ENCODE measurements around the gene CACNA1C. TPM values are rescaled to one million over a fixed set of nuclear protein-coding genes. Genes with fewer than 3 reads are reported as not detected.

CACNA1C gene
- total RNA-seq, 6 donors from 2014 or later, result 5.2 to 45.1 (median 8.8) TPM

DNA sequence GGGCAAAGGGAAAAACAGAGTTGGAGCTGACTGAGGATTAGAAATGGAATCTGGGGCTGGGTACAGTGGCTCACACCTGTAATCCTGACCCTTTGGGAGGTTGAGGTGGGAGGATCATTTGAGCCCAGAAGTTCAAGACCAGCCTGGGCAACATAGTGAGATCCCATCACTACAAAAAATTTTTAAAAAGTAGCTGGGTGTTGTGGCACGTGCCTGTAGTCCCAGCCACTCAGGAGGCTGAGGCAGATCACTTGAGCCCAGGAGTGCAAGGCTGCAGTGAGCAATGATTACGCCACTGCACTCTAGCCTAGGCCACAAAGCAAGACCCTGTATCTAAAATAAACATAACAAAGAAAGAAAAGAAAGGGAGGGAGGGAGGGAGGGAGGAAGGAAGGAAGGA lies 33.7 kb upstream of the CACNA1C start:
- Histone ChIP-seq H3K4me3 (no peak overlapping the region), H3K27me3 (no peaks in the 10 kb centered on the region), H3K36me3 (no peaks in the 10 kb centered on the region), H3K9me3 (no peaks in the 10 kb centered on the region), H3K27ac (no peak overlapping the region), H3K4me1 (peaks cover 0 to 7% (median 5%) of the 10 kb centered on the region in 4 donors)
- ATAC-seq (ENCODE audit: low FRiP score in 2 of 2), result no peak
- 66 to 90% methylated on average over 2 of the region's 2 CpGs for WGBS, 2 donors
- DNase-seq, result no peak
- TF ChIP-seq EP300 (IDR thresholded peaks at IDR 0.05) (no peak), POLR2AphosphoS5 (IDR thresholded peaks at IDR 0.05) (no peak), POLR2A (IDR thresholded peaks at IDR 0.05) (no peak)
- TF ChIP-seq, protein P1, sequence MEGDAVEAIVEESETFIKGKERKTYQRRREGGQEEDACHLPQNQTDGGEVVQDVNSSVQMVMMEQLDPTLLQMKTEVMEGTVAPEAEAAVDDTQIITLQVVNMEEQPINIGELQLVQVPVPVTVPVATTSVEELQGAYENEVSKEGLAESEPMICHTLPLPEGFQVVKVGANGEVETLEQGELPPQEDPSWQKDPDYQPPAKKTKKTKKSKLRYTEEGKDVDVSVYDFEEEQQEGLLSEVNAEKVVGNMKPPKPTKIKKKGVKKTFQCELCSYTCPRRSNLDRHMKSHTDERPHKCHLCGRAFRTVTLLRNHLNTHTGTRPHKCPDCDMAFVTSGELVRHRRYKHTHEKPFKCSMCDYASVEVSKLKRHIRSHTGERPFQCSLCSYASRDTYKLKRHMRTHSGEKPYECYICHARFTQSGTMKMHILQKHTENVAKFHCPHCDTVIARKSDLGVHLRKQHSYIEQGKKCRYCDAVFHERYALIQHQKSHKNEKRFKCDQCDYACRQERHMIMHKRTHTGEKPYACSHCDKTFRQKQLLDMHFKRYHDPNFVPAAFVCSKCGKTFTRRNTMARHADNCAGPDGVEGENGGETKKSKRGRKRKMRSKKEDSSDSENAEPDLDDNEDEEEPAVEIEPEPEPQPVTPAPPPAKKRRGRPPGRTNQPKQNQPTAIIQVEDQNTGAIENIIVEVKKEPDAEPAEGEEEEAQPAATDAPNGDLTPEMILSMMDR (IDR thresholded peaks at IDR 0.05), result no peak

DNA sequence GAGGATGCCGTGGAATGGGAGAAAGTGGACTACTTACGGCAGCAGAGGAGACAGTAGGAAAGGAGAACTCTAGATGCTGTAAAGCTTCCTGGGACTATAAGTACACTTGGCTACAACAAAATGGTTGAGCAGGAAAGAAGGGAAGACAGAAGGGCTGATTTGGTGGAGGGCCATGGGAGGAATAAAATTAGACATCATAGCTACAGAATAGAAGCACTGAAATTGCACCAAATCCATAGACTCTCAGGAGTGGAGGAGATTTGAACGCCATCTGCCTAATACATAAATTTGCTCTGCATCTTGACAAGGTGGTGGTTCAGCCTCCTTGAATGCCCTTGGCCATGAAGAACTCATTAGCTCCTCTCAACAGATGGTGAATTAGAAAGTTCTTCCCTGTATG lies 32.3 kb upstream of the CACNA1C start:
- Histone ChIP-seq H3K9me3 (no peaks in the 10 kb centered on the region), H3K27ac (no peak overlapping the region), H3K36me3 (no peaks in the 10 kb centered on the region), H3K4me3 (no peak overlapping the region), H3K27me3 (no peaks in the 10 kb centered on the region), H3K4me1 (no peaks in the 10 kb centered on the region)
- DNase-seq, result no peak
- 88 to 96% methylated on average over 3 of the region's 3 CpGs for WGBS, 2 donors
- ATAC-seq (ENCODE audit: low FRiP score in 2 of 2), result no peak
- TF ChIP-seq POLR2AphosphoS5 (IDR thresholded peaks at IDR 0.05) (no peak), EP300 (IDR thresholded peaks at IDR 0.05) (no peak), POLR2A (IDR thresholded peaks at IDR 0.05) (no peak)
- TF ChIP-seq, protein P1 (IDR thresholded peaks at IDR 0.05), result no peak

DNA sequence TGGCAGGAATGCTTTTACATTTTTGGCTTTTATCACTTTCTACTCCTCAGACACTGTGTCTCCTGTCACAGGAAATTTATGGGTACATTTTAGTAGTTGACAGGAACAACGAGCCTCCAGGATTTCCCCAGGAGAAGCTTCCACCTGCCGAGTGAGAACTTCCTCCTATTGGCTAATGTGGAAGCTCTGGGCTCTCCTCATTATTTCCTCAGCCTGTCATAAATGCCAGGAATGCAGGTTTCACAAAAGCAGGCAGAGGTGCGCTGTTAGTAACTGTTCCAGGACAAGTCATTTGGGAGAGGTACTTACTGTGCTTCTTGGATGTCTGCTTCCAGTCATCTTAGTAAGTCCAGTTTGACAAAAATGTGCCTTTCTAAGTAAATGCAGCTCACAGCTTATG lies 29.4 kb upstream of the CACNA1C start:
- DNase-seq (no peak), ATAC-seq (ENCODE audit: low FRiP score in 2 of 2) (no peak)
- TF ChIP-seq POLR2AphosphoS5 (IDR thresholded peaks at IDR 0.05) (no peak), POLR2A (IDR thresholded peaks at IDR 0.05) (no peak), EP300 (IDR thresholded peaks at IDR 0.05) (no peak)
- TF ChIP-seq, protein P1 (IDR thresholded peaks at IDR 0.05), result no peak
- H3K27me3 ChIP-seq, result no peaks in the 10 kb centered on the region
- H3K4me1 ChIP-seq, result no peaks in the 10 kb centered on the region
- no peak overlapping the region for H3K27ac ChIP-seq
- H3K4me3 ChIP-seq, result no peak overlapping the region
- no peaks in the 10 kb centered on the region for H3K36me3 ChIP-seq
- 30 to 42% methylated on average over 3 of the region's 3 CpGs for WGBS, 2 donors
- no peaks in the 10 kb centered on the region for H3K9me3 ChIP-seq

DNA sequence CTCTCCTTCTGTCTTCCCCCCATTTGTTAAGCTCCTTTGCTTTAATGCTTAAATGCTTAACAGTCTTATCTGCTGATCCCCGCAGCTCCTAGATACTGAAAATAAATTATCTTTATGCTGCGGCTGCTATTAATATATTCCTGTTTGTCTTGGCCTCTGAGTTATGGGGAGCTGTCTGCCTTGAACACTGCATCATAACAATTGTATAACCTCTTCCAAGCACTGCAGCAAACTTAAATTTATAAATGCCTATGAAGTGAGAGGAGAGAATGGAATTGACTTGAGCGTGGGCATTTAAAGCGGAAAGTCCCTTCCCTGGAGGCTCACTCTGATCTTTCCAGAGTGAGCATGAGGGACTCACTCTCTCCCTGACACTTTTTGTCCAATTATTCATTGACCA lies 25.4 kb upstream of the CACNA1C start:
- H3K27me3 ChIP-seq, result no peaks in the 10 kb centered on the region
- no peak overlapping the region for H3K27ac ChIP-seq
- no peak overlapping the region for H3K4me3 ChIP-seq
- H3K9me3 ChIP-seq, result no peaks in the 10 kb centered on the region
- ATAC-seq (ENCODE audit: low FRiP score in 2 of 2), result no peak
- 75 to 84% methylated on average over 4 of the region's 4 CpGs for WGBS, 2 donors
- H3K36me3 ChIP-seq, result no peaks in the 10 kb centered on the region
- no peak for TF ChIP-seq EP300 (IDR thresholded peaks at IDR 0.05)
- TF ChIP-seq POLR2AphosphoS5 (IDR thresholded peaks at IDR 0.05), result no peak
- TF ChIP-seq POLR2A (IDR thresholded peaks at IDR 0.05), result no peak
- TF ChIP-seq, protein P1 (IDR thresholded peaks at IDR 0.05), result no peak
- DNase-seq, result no peak
- H3K4me1 ChIP-seq, result no peaks in the 10 kb centered on the region

DNA sequence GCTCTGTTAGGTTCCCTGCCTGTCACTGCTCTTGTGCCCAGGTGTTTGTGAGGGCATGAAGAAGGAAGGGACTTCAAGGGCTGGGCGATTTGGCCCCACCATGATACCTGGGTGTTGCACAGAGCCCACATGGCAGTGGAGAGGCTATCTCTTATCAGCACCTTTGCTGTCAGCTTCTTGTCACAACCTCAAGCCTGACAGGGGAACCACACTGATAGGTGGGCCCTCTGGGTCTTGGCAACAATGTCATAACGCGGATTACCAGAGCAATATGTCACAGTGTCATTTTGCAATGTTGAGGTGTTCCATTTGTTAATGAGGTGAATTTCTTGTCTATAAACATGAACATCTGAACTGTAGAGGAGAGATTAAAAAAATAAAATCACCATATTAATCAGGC lies 22.9 kb upstream of the CACNA1C start:
- Histone ChIP-seq H3K27ac (no peak overlapping the region), H3K36me3 (no peaks in the 10 kb centered on the region), H3K4me3 (no peak overlapping the region), H3K9me3 (no peaks in the 10 kb centered on the region), H3K27me3 (no peaks in the 10 kb centered on the region), H3K4me1 (peaks cover 3 to 4% (median 3%) of the 10 kb centered on the region in 4 donors)
- DNase-seq, result no peak
- ATAC-seq (ENCODE audit: low FRiP score in 2 of 2), result no peak
- 88 to 96% methylated on average over 3 of the region's 3 CpGs for WGBS, 2 donors
- TF ChIP-seq POLR2A (IDR thresholded peaks at IDR 0.05) (no peak), POLR2AphosphoS5 (IDR thresholded peaks at IDR 0.05) (no peak), EP300 (IDR thresholded peaks at IDR 0.05) (no peak)
- TF ChIP-seq, protein P1 (IDR thresholded peaks at IDR 0.05), result no peak

Measured in upper lobe of left lung (tissue), 6 donors.